NCI-H82 treated with DMSO at 0.1 percent for 48 hours (cell line): ENCODE data around the gene NLRC3.

Experiments
- DNase-seq: peaks from one replicate; lab custom pipeline; 2025; ENCODE audit not compliant: unreplicated experiment; lab: John Stamatoyannopoulos, UW

Gene NLRC3

DNA sequence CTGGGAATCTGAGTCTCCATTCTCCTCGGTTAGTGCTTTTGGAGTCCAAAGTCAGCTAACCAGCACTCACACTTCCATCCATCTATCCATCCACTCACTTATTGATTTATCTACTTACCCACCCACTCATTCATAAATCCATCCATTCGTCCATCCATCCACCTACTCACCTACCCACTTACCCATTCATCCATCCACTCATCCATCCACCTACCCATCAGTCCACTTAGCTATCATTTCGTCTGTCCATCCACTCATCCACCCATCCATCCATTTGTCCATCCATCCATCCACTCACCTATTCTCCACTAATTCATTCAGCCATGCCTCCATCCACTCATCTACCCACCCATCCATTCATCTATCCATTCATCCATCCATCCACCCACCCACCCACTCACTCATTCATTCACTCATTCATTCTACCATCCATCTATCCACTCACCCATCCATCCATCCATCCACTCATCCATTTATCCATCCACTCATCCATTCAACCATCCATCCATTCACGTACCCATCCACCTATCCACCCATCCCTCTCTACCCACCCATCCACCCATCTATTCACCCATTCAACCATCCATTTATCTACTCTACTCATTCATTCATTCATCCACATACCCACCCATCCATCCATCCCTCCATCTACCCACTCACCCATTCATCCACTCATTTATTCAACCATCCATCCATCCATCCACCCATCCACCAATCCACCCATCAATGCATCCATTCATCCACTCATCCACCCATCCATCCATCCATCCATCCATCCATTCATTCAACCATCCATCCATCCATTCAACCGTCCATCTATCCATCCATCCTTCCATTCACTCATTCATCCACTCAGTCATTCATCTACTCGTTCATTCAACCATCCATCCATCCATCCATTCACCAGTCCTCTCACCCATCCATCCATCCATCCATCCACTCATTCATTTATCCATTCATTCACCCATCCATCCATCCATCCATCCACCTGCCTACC, 26.1 kb downstream of the NLRC3 start:
- no peak for DNase-seq

DNA sequence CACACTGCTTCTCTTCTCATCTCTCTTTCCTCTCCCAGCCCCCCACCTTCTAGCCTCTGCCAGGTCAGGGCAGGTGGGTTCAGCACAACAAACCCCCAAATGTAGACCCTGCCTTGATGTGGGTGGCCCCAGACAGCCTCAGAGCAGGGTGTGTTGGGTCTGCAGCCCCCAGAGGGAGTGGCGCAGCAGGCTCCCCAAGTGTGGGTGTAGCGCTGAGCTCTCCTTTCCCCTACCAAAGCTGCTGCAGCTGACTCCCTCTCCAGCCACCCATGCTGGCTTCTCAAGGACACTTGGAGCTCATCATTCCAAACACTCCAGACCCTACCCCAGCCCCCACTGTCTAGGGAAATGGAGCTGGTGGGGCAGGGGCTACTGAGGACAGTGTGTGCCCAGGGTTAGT, 27.3 kb downstream of the NLRC3 start:
- no peak for DNase-seq

DNA sequence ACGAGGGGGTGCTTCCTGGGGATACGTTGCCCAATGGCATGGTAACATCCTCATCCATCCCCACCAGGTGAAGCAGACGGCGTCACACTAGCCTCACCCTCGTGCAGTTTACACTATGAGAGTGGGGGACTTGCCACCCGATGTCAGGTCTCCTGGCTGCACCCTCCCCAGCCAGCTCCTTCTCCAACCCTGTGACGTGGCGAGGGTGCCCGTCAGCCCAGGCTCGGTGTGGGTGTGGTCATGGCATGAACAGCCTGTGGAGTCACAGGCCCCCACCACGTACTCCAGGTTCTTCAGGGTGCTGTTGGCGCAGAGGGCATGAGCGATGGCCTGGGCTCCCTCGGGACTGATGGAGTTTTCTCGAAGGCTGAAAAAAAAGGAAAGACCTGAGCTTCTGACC, 28.3 kb downstream of the NLRC3 start:
- DNase-seq: no peak

DNA sequence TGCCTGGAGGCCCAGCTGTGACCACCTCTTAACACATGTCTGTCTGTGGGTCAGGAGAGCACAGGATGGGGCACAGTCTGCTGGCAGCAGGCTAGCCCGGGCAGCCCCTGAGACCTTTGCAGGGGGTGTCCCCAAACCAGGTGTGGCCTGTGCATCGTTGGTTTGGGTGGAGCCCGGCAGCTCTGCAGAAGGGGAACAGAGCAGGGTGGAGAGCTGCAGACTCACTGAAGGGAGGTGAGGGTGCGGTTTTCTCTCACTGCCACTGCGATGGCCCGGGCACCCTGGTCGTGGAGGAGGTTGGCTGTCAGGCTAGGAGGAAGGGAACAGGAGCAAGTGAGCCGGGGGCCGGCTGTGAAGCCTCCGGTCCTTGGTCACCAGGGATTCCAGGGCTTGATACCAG, 28.8 kb downstream of the NLRC3 start:
- no peak for DNase-seq

DNA sequence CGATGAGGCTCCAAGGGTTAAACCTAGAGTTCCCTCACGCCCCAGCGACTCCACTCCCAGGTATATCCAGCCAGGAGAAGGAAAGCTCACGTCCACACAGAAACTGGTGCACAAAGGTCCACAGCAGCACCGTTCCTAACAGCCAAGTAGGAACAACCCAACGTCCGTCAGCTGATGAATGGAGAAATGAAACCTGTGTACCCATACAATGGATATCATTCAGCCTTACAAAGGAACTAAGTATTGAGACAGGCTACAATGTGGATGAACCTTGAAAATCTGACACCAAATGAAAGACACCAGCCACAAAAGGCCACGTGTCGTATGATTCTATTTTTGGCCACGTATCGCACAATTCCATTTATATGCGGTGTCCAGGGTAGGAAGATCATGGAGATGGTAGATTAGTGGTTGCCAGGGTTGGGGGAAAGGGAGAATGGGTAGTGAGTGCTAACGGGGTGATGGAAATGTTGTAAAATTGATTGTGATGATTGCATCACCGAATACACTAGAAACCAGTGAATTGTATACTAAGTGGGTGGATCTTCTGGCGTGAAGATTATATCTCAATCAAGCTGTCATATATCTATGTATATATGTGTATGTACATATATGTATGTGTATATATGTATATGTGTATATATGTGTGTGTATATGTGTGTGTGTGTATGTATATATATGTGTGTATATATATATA, 30.1 kb downstream of the NLRC3 start:
- no peak for DNase-seq

DNA sequence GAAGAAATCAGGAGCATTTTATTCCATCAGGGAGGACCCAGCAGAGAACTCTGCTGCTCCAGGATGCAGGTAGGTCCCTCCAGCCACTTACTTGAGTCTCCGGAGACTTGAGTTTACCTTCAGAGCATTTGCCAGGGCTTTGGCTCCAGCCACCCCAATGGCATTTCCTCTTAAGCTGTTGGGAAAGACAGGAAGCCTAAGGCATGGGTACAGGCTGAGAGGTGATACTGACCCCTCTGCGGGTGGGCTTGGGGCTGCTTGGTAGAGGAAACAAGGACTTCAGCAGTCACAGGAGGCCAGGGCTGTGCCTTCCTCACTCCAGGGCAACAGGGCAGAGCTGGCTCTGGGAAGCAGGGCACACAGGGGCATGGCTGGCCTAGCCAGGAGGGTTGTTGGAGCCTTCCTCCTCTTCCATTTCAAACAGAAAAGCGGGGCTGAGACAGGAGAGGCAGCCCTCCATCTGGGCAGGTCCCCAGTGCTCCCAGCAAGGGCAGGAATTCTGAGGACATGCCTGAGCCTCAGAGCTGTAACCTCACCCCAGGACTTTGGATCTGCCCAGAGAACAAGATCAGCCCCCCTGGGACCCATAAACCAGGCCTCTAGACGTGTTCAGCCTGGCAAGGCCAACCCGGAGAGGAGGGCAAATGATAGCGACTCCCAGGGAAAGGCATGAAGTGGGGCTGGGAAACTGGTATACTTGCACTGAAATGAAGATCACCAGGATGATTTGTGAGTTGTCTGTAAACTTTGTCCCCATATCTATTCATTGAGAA, 34.4 kb downstream of the NLRC3 start:
- no peak for DNase-seq

DNA sequence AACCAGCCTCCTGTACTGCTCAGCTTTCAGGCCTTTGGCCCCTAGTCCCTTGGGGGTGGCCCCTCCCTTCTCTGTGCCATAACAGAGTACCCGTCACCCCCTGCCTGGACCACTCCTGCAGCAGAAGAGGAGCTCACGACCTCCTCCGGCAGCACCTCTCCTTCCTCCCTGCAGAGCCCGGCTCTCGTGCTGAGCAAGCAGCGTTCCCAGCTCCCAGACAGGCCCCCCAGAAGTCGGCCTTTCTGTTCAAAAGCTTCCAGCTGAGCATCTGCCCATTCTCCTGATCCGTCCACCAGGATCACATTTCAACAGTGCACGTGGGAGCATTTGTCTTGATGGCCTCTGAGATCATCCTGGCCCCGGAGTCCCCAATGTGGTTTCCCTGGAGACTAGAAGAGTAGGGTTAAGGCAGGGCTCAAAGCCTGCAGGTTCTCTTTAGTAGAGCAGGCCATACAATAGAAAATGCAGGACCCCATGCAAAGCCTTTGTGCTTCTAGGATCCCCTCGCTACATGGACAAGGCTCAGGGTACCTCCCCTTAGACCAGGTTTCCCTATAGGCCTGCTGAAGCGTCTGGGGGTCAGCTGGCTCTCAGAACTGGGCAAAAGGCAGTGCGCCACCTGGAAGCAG, 35.6 kb downstream of the NLRC3 start:
- DNase-seq: no peak

DNA sequence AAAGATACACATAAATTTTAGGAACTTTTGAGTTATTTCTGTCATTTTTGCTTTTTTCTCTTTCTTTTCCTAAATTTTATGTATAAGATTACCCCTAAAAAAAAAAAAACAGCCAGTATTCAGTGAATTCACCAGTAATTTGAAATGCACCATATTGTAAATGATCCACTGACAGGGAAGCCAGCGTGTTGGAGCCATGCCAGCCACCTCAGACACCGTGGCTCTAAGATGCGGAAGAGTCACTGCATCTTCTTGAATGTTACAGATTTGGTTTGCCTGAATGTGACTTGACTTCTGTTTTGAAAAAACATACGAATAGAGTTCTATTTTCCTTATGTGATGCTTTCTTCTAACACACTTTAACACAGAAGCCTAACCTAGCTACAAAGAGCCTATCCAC, 39.0 kb downstream of the NLRC3 start:
- no peak for DNase-seq

DNA sequence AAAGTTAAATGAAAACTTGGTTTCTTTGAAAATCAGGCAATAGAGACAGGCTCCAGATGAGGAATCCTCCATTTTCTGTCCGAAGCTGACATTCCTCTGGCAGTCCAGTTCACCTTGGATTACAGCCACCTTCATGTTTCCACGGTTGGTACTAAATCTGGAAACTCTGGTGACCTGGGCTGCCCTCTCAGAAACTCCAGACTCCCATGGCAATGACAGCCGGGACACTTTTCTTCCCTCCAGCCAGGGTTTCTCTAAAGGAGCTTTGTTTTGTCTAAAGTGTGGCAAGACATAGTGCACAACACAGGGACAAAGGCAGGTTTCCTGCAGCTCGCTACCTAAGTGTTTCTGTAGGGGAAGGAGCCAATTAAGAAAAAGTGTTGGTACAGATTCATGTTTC, 40.4 kb downstream of the NLRC3 start:
- no peak for DNase-seq

DNA sequence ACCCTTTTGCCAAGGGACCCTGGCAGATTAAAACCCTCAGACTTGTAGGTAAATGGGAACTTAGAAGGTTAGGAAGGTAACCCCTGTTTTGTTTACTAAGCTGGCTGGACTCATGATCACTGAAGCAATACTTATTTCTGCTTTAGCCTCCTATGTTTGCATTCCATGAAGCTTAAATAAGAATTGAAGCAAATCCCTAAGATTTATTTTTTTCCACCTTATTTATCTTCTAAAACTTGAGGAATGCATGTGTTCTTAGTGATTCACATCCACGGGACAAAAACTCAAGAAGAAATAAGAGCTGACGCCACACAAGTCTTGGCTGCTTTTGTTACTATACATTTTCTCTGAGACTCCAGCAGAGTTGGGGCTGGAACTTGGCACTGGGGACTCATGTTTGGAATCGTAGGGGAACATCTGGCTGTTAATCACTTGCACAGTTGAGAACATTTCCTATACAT, 40.9 kb downstream of the NLRC3 start:
- no peak for DNase-seq

DNA sequence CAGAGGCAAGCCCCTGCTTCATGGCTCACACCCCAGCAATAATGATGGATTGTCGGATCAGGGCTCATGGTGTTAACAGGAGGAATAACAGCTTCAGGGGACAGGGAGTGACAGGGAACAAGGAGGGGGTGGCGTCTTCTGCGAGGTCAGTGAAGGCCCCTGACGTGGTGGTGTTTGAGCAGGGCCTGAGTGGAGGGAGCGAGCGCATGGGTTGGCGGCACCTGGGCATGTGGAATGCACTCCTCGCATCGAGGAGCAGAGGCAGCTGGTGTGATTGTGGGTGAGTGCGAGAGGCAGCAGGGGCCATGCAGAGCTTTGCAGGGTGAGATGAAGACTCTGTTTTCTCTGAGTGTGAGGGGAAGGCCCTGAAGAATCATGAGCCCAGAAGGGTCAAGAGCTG, 43.1 kb downstream of the NLRC3 start:
- DNase-seq: no peak

DNA sequence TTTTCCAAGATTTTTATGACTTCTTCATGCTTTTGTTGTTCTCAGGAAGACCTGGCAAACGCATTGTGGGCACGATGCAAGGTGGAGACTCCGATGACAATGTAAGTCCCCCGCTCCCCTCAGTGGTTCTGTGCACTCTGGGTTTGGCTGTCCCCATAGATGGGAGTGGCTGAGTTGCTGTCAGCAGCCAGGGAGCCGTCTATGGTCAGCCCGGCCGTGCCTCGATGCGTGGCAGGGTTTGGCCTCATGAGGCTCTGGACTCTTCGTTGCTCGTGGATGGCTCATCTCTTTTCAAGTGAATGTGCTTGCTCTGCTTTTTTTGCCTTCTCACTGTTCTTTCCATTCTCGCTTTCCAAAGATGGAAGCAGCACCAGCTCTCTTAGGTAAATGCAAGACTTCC, 44.5 kb downstream of the NLRC3 start:
- no peak for DNase-seq

DNA sequence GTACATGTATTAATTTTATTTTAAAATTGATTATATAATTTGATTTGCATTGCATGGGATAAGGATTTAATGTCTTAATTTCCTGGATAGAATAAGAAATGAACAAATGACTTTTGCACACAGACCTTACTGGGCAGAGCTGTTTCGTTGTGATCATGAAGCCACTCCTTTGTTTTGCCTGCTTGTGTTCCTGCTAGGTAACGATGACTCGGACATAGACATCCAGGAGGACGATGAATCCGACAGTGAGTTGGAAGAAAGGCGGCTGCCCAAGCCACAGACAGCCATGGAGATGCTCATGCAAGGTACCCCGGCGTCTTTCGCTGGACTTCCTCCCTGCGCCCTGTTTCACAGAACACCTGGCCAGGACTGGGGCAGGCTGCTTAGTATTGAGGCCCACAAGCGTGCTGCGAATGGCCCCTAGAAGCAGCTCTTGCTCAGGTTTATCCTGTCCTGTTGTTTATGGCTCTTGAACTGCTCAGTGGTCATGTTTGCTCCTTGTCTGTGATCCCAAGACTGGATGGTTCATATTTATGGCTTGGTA, 46.8 kb downstream of the NLRC3 start:
- DNase-seq: no peak

DNA sequence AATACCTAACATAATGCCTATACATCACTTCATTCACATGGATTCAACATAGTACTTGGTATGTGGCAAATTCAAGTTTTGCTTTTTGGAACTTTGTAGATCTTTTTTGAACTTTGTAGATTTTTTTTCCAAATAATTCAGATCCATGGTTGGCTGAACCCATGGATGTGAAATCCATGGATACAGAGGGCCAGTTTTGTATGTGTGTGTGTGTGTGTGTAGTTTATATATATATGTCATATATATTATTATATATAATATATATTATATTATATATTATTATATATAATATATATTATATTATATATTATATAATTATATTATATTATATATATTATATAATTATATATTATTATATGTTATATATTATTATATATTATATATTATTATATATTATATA, 48.0 kb downstream of the NLRC3 start:
- DNase-seq: no peak

DNA sequence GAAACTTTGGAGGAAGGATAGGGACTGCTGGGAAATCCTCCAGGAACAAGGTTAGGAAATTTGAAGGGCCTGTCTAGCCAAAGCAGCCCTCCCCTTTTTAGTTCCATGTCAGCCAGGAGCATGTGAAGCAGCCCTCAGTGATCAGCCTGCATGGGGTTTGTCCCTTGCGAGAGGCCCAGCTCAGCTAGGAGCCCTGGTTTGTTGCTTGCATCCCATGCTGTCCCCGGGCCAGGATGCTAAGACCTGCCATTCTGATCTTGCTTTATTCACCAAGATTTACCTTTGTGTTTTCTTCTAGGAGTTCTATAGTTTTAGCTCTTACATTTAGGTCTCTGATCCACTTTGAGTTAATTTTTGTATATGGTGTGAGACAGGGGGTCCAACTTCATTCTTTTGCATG, 48.8 kb downstream of the NLRC3 start:
- DNase-seq: no peak

DNA sequence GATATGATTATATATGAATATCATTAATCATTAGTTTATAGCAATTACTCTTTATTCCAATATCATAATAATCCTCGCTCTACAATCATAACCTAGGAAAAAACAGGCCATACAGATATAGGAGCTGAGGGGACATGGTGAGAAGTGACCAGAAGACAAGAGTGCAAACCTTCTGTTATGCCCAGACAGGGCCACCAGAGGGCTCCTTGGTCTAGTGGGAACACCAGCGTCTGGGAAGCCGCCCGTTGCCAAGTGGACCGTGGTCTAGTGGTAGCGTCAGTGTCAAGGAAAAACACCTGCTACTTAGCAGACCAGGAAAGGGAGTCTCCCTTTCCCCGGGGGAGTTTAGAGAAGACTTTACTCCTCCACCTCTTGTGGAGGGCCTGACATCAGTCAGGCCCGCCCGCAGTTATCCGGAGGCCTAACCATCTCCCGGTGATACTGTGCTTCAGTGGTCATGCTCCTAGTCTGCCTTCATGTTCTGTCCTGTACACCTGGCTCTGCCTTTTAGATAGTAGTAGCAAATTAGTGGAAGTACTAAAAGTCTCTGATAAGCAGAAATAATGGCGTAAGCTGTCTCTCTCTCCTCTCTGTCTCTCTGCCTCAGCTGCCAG, 49.9 kb downstream of the NLRC3 start:
- DNase-seq: peak; percentile 2

DNA sequence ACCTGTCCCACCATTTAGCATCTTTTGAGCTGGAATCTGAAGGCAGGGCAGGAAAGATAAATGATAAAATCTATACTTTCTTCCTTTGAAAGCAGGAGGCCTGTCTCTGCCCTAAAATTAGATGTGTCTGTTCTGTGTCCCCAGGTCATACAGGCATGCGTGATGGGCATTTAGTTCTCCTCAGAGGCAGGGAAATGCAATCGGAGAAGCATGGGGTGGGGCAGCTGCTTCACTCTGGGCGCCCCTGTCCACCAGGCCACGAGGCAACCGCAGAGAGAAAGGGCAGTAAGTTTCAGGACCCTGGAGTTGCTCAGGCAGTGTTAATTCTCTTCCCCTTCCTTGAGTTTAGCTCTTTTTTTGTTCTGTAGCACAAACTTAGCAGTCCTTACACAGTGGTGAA, 51.3 kb downstream of the NLRC3 start:
- DNase-seq: no peak

DNA sequence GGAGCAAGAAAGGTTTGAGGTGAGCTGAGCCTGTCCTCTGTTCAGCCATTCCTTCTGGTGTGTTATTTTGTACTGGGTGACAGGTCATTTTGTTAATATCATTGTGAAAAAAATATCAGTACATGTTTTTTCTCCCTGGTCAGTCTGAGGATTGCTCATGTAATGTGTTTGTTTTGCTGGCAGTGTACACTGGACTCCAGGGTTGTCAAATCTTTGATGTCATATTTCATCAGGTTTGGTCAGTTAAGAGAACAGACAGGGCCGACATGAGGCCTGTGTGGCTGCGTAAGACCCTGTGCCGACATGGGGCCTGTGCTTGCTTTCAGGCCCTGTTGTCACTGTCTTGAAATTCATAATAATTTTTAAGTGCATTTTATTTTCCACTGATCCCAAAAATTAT, 53.9 kb downstream of the NLRC3 start:
- DNase-seq: no peak

DNA sequence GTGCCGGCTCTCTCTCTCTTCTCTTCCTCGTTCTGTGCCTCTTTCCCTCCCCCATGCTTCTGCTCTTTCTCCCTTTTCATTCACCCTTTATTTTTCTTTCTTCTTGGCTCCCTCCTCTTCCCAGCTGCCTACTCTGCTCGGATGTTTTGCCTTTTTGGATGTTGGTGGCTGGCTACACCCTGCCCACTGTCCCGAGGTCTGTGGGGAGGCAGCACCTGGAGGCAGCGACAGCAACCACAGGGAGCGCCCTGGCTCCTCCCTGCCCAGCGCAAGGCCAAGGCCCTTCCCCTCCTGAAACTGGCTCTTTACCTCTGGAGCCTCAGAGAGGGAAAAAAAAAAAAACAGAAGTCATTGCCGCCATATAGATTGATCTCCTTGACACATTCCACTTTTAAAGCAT, 56.4 kb downstream of the NLRC3 start:
- DNase-seq: no peak

DNA sequence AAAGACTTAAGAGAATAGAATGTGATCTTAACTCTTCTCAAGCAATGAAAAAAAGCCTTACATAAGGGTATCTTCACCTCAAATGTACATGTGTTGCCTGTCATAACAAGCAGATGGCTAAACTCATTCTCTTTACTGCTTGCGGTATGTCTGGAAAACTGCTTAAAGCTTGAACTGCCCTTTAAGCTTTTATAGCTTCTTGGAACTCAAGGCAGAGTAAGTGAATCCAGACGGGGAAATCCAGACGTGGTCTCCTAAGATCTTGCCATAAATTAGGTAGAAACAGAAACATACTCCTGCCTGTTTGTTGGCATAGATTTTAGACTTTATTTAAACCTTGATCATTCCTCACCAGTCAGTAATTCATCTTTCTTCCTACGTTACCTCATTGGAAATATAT, 56.8 kb downstream of the NLRC3 start:
- no peak for DNase-seq
